Measurements from ENCODE around the gene NBPF3.
A peak's percentile ranks its signal among the peaks of the same experiment; 100 is the strongest.
"Not testable (repeated sequence)": the region's sequence is repeated elsewhere in the genome, so short reads cannot be mapped to it uniquely, and the experiment has no call there.

Gene NBPF3

GRCh38 chr1:21438646-21439312 is 1.2 kb upstream of the NBPF3 start:
- not testable (repeated sequence) for DNase-seq (ENCODE audit: low spot score)

DNA sequence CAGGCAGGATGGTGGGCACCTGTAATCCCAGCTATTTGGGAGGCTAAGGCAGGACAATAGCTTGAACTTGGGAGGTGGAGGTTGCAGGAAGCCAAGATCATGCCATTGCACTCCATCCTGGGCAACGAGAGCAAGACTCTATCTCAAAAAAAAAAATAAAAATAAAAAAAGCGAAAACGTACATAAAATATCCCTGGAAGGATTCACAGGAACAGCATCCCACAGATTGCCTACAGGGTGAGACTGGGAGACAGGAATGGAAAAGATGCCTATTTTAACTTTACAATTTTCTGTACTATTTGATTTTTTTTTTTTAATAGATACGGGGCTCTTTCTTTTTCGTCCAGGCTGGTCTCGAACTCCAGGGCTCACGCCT is 604 bp upstream of the NBPF3 start:
- no peak for DNase-seq (ENCODE audit: low spot score)

DNA sequence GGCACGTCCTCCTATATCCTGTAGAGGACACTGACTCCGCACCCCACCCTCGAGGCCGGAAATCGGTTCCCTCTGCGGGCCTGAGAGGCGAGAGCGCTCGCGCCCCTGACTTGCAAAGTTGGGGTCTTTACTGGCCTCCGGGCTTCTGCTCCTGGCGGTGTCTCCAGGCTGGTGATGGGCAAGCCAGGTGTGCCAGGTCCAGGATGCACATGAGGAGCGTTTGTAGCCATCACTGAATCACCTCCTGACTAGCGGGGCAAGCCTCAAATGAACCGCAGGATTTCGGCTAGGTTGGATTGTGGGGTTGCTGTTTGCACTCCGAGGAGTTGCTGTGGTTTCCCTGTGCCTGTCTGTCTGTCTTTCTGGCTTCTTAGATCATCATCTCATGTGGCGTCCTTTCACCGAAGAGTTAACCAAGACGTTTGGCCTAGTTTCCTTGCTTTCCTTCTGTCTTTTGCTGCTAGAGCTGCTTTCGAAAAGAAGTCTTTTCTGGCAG is 741 bp downstream of the NBPF3 start:
- not testable (repeated sequence) for DNase-seq (ENCODE audit: low spot score)

DNA sequence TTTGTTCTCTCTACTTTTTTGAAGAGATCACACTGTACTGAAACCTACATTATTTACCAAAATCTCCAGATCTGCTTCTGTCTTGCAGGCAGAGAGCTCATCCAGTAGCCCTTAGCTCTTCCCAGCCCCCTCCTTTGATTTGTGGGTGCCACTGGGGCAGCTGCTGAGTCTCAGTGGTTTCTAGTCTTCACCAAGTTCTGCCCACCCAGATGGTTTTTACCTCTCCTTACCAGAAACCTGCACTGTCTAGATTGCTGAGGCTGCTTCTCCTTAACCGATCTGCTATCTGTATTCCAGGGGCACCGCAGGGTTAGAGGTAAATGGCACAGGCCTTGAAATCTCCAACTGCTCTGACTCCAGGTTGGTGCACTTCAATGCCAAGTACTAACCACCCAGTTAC is 6.7 kb downstream of the NBPF3 start:
- DNase-seq (ENCODE audit: low spot score): not testable (repeated sequence)

- no peak for DNase-seq (ENCODE audit: low spot score)
These were observed 7.4 kb downstream of the NBPF3 start for GRCh38 chr1:21447311-21447710.

GRCh38 chr1:21449906-21450305 is 10.0 kb downstream of the NBPF3 start:
- DNase-seq (ENCODE audit: low spot score): no peak

DNA sequence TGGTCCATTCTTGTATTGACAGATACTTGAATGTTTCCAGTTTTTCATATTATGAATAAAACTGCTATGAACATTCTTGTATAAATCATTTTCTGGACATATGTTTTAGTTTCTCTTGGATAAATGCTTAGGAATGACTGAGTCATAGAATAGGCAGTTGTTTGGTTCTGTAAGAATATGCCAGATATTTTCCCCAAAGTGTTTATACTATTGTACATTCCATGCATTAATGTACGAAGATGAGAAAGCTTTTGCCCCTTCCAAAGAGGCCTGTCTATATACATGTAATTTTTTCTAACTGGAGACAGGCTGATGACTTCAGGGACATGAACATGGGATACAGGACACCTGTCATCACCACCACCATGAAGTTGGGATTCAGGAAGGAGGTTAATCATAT is 11.3 kb downstream of the NBPF3 start:
- no peak for DNase-seq (ENCODE audit: low spot score)

- DNase-seq (ENCODE audit: low spot score): no peak
These were observed 12.1 kb downstream of the NBPF3 start for GRCh38 chr1:21451981-21452411.

GRCh38 chr1:21453964-21454614 is 14.2 kb downstream of the NBPF3 start:
- peak; percentile 17 for DNase-seq (ENCODE audit: low spot score)

DNA sequence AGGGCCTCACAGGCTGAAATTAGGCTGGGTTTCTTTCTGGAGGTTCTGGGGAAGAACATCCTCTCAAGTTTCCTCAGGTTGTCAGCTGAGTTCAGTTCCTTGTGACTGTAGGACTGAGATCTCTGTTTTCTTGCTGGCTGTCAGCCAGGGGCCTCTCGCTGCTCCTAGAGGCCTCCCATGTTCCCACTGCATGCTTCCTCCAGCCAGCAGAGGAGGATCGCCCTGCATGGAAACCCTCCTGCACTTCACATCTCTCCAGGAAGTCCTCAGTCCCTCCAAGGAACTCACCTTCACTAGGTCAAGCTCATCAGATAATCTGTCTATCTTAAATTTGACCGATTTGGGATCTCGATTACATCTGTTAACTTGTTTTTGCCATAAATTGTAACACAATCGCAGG is 15.0 kb downstream of the NBPF3 start:
- DNase-seq (ENCODE audit: low spot score): not testable (repeated sequence)

DNA sequence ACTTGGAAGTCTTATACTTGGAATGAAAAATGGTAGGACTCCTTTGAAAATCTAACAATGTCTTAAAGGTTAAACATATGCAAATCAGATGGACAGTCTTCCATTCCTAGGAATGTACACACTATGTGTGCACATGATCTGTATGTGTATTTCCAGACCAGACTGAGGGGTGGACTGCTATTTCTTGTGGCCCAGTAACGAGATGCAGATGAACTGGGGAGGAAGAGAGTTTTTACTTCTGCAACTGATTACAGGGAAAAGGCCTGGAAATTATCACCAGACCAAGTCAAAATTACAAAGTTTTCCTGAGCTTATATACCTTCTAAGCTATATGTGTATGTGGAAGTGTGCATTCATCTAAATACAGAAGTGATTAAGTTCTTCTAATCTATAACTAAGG is 17.7 kb downstream of the NBPF3 start:
- no peak for DNase-seq (ENCODE audit: low spot score)

DNA sequence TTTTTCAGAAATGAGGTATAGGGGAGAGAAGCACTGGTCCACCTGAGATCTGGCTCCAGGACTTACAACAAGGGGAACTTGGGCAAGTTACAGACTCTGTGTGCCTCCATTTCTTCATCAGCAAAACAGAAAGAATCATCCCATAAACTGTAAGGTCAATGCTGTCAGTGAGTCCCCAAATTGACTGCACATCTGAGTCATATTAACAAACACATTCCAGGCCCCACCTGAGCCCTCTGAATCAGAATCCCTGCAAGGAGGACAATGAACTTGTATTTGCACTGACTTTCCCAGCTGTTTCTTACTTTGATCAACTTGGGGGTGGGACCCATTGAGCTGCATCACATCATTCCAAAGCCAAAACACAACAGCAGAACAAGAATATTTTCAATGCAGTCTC is 25.2 kb downstream of the NBPF3 start:
- DNase-seq (ENCODE audit: low spot score): not testable (repeated sequence)

- not testable (repeated sequence) for DNase-seq (ENCODE audit: low spot score)
These were observed 28.0 kb downstream of the NBPF3 start for GRCh38 chr1:21467946-21468345.

- DNase-seq (ENCODE audit: low spot score): no peak
These were observed 28.7 kb downstream of the NBPF3 start for GRCh38 chr1:21468599-21468998.

- DNase-seq (ENCODE audit: low spot score): no peak
These were observed 29.6 kb downstream of the NBPF3 start for GRCh38 chr1:21469581-21469980.

DNA sequence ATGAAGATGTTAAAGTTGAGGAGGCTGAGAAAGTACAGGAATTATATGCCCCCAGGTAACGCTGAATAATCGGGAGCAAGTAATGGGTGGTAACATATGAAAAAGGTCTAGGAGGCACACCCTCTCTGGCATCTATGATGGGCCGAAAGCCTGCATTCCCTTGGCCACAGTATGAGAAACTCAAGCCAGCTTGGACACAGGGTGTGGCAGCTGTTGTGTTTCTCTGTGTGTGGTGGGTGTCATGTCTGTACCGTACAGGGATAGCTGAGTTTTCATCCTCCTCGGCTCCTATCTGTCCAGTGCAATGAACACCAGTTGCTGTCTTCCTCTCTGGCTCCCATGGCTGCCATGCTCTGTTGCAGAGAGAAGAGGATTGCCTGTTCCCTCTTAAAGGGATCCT is 32.9 kb downstream of the NBPF3 start:
- no peak for DNase-seq (ENCODE audit: low spot score)

GRCh38 chr1:21478356-21478755 is 38.4 kb downstream of the NBPF3 start:
- no peak for DNase-seq (ENCODE audit: low spot score)

DNA sequence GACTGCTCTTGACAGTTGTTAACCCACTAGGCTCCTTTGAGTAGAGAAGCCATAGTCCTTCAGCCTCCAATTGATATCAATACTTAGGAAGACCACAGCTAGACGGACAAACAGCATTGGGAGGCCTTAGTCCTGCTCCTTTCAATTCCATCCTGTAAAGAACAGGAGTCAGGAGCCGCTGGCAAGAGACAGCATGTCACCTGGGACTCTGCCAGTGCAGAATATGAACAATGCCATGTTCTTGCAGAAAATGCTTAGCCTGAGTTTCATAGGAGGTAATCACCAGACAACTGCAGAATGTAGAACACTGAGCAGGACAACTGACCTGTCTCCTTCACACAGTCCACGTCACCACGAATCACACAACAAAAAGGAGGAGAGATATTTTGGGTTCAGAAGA is 43.9 kb downstream of the NBPF3 start:
- not testable (repeated sequence) for DNase-seq (ENCODE audit: low spot score)

DNA sequence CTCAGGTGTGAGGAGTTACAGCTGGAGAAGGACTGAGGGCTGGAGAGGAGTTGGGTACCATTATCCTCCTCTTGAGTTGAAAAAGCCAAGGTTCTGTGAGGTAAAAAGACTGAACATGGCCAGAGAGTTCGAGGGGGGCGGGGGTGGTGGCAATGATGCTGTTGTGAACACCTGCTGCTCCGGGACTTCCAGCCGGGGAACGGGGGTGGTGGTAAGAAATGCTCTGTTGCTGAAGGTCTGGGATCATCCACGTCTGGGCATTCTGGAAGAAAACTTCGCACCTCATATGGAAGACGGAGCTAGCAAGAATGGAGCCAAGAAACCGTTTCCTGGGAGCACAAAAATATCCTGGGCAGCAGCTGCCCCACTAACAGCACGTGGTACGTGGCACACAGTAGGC is 49.2 kb downstream of the NBPF3 start:
- DNase-seq (ENCODE audit: low spot score): no peak

GRCh38 chr1:21490774-21491487 is 51.0 kb downstream of the NBPF3 start:
- DNase-seq (ENCODE audit: low spot score): peak; percentile 18

DNA sequence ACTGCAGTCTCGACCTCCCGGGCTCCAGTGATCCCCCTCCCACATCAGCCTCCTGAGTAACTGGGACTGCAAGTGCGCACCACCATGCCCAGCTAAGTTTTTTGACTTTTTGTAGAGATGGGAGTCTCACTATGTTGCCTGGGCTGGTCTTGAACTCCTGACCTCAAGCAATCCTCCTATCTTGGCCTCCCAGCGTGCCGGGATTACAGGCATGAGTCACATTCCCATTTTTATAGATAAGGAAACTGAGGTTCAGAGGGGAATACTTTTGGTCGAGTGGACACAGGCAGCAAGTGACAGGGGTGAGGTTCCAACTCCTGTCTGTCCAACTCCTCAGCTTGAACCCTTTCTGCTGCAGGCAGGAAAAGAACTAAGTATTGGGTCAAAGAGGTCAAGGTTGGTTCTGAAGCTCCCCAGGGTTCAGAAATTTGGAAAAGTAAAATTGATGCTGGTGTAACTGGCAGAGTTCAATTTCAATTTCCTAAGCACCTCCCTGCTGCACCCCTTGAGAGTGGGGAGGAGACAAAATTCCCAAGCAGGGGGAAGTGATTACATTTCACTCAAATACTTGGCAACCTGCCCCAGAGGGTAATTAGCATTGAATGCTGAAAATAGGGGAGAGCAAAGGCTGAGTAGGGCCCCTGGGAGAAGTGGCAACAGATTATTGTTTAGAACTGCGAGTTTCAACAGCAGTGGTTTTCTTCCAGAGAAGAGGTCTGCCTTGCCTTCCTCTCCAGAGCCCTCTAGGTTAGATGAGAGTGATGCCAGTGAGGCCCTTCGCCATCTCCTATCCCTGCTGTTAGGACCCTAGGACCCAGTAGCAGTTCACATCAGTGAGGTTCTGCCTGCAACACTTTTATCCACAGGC is 51.8 kb downstream of the NBPF3 start:
- DNase-seq (ENCODE audit: low spot score): no peak

GRCh38 chr1:21492356-21492625 is 52.4 kb downstream of the NBPF3 start:
- no peak for DNase-seq (ENCODE audit: low spot score)

Data from kidney capillary endothelial cell (primary cell).